AG09309 (cell line): Measurements from ENCODE around the gene GPSM3.

Source experiments
- DNase-seq: peaks from one replicate; pipeline ENCODE4 v3.0.0-alpha.2; 2010; ENCODE audit warnings: low read depth
- H3K4me3 ChIP-seq: 2 replicates; pipeline ENCODE4 v1.5.1; 2011; ENCODE audit warnings: mild to moderate bottlenecking, low read depth, low read length, moderate library complexity; ENCODE audit not compliant: control insufficient read depth
- TF ChIP-seq, protein P1 (sequence below): IDR thresholded peaks from 2 replicates; pipeline ENCODE4 v1.5.1; 2011; ENCODE audit warnings: mild to moderate bottlenecking, low read depth, low read length, inconsistent platforms; ENCODE audit not compliant: insufficient read depth, control insufficient read depth; ENCODE audit errors: missing control alignments

The GPSM3 gene

DNA sequence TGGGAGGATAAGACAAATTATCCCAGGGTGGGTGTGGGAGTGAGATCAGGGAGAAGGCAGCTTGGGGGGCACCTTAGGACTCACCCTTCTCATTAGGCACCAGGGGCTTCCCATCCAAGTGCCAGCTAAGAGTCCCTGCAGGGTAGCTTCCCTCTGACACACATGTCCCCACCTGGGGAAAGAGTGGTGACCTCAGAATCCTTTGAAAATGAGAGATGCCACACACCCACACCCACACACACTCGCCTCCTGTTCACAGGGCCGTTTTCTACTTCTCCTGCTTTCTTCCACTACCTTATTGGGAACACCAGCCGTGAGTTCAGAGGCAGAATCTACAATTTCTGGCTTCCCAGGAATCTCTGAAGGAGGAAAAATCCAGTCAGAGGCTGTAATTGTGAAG lies 9.4 kb downstream of the GPSM3 start:
- TF ChIP-seq, protein P1, sequence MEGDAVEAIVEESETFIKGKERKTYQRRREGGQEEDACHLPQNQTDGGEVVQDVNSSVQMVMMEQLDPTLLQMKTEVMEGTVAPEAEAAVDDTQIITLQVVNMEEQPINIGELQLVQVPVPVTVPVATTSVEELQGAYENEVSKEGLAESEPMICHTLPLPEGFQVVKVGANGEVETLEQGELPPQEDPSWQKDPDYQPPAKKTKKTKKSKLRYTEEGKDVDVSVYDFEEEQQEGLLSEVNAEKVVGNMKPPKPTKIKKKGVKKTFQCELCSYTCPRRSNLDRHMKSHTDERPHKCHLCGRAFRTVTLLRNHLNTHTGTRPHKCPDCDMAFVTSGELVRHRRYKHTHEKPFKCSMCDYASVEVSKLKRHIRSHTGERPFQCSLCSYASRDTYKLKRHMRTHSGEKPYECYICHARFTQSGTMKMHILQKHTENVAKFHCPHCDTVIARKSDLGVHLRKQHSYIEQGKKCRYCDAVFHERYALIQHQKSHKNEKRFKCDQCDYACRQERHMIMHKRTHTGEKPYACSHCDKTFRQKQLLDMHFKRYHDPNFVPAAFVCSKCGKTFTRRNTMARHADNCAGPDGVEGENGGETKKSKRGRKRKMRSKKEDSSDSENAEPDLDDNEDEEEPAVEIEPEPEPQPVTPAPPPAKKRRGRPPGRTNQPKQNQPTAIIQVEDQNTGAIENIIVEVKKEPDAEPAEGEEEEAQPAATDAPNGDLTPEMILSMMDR, result no peak
- no peak overlapping the region for H3K4me3 ChIP-seq
- no peak for DNase-seq

DNA sequence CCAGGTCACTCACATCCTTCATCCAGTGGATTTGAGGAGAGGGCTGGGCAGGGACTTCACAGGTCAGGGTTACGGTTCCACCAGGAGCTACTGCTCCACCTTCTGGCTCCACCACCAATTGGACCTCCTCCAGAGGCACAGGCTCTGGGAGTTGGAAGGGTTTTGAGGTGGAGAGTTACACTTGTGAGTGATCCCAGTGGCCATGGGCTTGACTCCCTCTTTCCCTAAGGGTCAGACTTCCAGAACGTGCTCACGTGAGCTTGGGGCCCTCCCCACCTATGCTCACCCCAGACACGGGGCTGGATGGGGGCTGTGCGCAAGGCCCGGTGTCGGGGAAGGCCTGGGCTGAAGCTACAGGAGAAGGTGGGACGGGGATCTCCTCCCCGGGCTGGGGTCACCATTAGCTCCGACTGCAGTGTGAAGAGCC lies 9.9 kb downstream of the GPSM3 start:
- no peak for DNase-seq
- H3K4me3 ChIP-seq, result no peak overlapping the region
- TF ChIP-seq, protein P1, result no peak

DNA sequence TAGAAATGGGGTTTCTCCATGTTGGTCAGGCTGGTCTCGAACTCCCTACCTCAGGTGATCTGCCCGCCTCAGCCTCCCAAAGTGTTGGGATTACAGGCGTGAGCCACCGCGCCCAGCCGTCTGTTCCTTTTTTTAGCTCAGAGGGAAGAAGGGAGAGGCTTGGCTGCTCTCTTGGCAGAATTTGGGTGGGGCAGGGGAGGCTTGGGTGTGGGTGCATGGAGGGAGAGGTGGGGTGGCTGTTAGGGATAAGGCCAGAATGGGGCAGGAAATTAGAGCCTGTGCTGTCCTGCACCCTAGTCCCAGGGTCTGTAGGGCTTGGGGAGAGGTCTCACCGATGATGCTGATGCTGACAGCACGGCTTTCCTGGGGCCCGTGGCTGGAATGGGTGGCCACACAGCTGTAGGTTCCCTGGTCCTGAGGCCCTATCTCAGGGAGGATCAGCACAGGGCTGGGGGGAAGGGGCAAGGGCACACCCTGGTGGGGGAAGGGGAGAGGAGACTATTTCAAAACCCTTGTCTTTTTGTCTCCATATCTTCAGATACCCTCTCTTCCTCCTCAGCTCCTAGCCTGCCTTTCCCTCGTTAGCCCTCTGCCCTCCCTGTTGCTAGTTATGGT lies 10.4 kb downstream of the GPSM3 start:
- no peak overlapping the region for H3K4me3 ChIP-seq
- TF ChIP-seq, protein P1, result no peak
- DNase-seq, result no peak

DNA sequence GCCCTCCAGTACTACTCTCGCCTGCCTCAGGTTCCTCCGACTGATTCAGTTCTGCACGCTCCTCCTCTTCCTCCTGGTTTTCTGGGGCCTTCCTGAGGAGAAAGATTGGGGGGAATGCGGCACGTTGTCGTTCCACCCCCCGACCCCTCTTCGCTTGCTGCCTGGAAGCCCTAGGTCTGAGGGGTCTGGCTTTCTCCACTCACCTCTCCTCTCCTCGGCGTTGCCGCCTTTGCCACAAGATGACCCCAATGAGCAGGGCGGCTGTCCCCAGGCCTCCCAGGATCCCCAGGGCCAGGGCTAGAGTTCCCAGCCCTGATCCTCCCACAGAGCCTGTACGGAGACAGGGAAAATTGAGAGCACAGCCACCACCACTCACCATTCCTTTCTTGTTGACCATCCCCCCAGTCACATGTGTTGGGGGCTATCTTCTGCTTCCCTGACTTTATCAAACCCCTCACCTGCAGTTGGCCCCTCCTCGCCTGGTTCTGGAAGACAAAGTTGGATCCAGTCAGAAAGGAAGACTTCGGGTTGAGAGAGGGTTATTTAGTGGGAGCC lies 11.2 kb downstream of the GPSM3 start:
- no peak for DNase-seq
- TF ChIP-seq, protein P1, result no peak
- H3K4me3 ChIP-seq, result no peak overlapping the region

DNA sequence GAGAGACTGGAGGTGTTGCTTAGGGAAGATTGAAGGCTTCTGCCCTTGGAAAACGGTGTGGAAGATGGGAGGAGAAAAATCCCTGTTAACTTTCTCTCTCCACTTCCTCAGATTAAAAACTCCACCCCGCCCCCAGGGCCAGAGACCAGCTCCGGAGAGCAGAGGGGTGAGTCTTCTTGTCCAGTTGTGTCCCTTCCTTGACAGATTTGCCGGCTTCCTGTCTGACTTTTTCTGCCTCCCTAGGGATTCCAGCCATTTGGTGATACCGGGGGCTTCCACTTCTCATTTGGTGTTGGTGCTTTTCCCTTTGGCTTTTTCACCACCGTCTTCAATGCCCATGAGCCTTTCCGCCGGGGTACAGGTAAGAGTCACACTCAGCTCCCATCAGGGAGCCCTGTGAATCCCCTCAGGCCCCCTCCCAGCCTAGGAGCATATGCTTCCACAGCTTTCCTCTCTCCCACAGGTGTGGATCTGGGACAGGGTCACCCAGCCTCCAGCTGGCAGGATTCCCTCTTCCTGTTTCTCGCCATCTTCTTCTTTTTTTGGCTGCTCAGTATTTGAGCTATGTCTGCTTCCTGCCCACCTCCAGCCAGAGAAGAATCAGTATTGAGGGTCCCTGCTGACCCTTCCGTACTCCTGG lies 12.6 kb downstream of the GPSM3 start:
- no peak for DNase-seq
- TF ChIP-seq, protein P1, result no peak
- no peak overlapping the region for H3K4me3 ChIP-seq

DNA sequence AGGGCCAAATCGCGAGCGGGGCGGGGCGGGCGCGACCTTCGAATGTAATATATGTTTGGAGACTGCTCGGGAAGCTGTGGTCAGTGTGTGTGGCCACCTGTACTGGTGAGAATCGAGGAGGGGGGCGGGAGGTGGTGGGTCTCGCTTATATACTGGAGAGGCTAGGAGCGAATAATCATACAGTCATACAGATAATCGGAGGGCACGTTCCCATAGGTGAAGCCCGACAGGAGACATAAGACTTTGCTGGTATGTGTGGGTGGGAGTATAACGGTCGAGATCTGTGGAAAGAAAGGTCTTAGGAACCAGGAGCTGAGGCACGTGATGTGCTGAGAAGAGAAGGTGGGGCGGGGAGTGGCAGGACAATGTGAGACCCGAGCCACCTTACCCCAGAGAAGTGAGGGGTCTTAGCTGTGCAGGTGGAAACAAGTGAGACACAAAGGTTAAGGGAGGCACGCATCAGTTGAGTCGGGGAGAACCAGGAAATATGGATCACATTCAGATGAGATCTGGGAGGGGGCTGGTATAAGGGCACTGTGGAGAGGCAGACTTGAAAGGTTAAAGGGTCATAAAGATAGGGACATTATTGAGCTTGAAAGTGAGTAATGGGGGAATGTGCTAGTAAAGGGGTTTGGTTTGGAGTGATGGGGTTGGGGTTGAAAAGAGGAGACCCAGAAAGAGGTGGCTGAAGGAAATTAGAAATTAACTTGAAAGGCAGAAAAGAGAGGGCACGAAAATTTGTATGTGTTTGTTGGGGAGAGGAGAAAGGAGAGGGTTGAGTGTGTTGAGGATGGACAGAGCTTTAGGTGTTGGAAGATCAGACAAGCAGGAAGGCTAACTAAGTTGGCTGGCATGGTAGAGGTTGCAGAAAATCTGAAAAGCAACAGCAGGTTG lies 13.6 kb downstream of the GPSM3 start:
- DNase-seq, result no peak
- H3K4me3 ChIP-seq, result peak overlapping the region; percentile 100
- TF ChIP-seq, protein P1, result no peak
